HG03439 (cell line): ENCODE measurements around the gene CCR9.

Experiments used
- ATAC-seq: cut with Tn5 transposase; IDR thresholded peaks from one replicate; pipeline ENCODE4 v1.9.1; 2021; ENCODE audit warnings: mild to moderate bottlenecking, moderate library complexity; ENCODE audit not compliant: unreplicated experiment

CCR9 gene

GRCh38 chr3:45933591-45933990, 47.2 kb downstream of the CCR9 start:
- no peak for ATAC-seq

- no peak for ATAC-seq
These were observed 49.9 kb downstream of the CCR9 start for GRCh38 chr3:45936261-45936660.

GRCh38 chr3:45937206-45938042, 51.1 kb downstream of the CCR9 start:
- no peak for ATAC-seq

GRCh38 chr3:45938043-45938435, 51.7 kb downstream of the CCR9 start:
- ATAC-seq: no peak

- no peak for ATAC-seq
These were observed 52.5 kb downstream of the CCR9 start for GRCh38 chr3:45938864-45939263.

- no peak for ATAC-seq
These were observed 53.0 kb downstream of the CCR9 start for GRCh38 chr3:45939341-45939771.

GRCh38 chr3:45940004-45940780, 53.8 kb downstream of the CCR9 start:
- no peak for ATAC-seq

- ATAC-seq: no peak
These were observed 54.5 kb downstream of the CCR9 start for GRCh38 chr3:45940781-45941365.

- no peak for ATAC-seq
These were observed 55.9 kb downstream of the CCR9 start for GRCh38 chr3:45942051-45942825.

GRCh38 chr3:45943207-45943846, 57.0 kb downstream of the CCR9 start, which contains the start of gene CXCR6:
Gene CXCR6, plus strand, starts transcription at chr3:45943464. Its CDS starts 3,018 bp downstream, at chr3:45946482.
- no peak for ATAC-seq

GRCh38 chr3:45944830-45945620, 58.7 kb downstream of the CCR9 start:
- ATAC-seq: no peak

GRCh38 chr3:45946307-45946706, 60.0 kb downstream of the CCR9 start:
- no peak for ATAC-seq

- no peak for ATAC-seq
These were observed 60.5 kb downstream of the CCR9 start for GRCh38 chr3:45946875-45947274.

- ATAC-seq: no peak
These were observed 61.0 kb downstream of the CCR9 start for GRCh38 chr3:45947361-45947760.

- no peak for ATAC-seq
These were observed 62.0 kb downstream of the CCR9 start for GRCh38 chr3:45948311-45948781.

GRCh38 chr3:45948881-45949280, 62.5 kb downstream of the CCR9 start:
- ATAC-seq: no peak

- ATAC-seq: no peak
These were observed 63.1 kb downstream of the CCR9 start for GRCh38 chr3:45949432-45949831.

- ATAC-seq: no peak
These were observed 63.8 kb downstream of the CCR9 start for GRCh38 chr3:45950131-45950530.
